GM12891 (cell line): ENCODE data around the gene LRRC1.

Experiments used
- POLR2A ChIP-seq: IDR thresholded peaks from 2 replicates; pipeline ENCODE4 v1.6.1; 2011; ENCODE audit warnings: low read depth, low read length, control low read depth
- POLR2AphosphoS5 ChIP-seq: IDR thresholded peaks from 2 replicates; pipeline ENCODE4 v1.6.1; 2011; ENCODE audit warnings: low read depth, low read length, control low read depth

GRCh38 chr6:53913286-53913685 is 118.5 kb downstream of the LRRC1 start:
- TF ChIP-seq POLR2A (no peak), POLR2AphosphoS5 (no peak)
